Limb (tissue), 2 donors: Measurements from ENCODE around the gene CEP63.
"Not testable (repeated sequence)": the region's sequence is repeated elsewhere in the genome, so short reads cannot be mapped to it uniquely, and the experiment has no call there.

ENCODE experiments used
- DNase-seq, 2 donors: peaks; one replicate each; pipeline ENCODE4 v3.0.0-alpha.2; 2016; ENCODE audit errors: extremely low spot score in 2 of 2

CEP63 gene

GRCh38 chr3:134576426-134576825 lies 90.6 kb downstream of the CEP63 start:
- DNase-seq, result no peak

GRCh38 chr3:134576831-134577230 lies 91.0 kb downstream of the CEP63 start:
- DNase-seq, result no peak

- DNase-seq, result no peak
Observed at GRCh38 chr3:134579141-134579665, 93.3 kb downstream of the CEP63 start.

- no peak for DNase-seq
Observed at GRCh38 chr3:134590766-134591165, 104.9 kb downstream of the CEP63 start.

GRCh38 chr3:134592806-134593205 lies 106.9 kb downstream of the CEP63 start:
- DNase-seq, result no peak

GRCh38 chr3:134594331-134594741 lies 108.5 kb downstream of the CEP63 start:
- DNase-seq, result peak in 1 of 2 donors; percentile 32

- not testable (repeated sequence) for DNase-seq
Observed at GRCh38 chr3:134594986-134595385, 109.1 kb downstream of the CEP63 start.

GRCh38 chr3:134597390-134597970 lies 111.6 kb downstream of the CEP63 start:
- no peak for DNase-seq

GRCh38 chr3:134598763-134599545 lies 113.1 kb downstream of the CEP63 start:
- no peak for DNase-seq

- DNase-seq, result no peak
Observed at GRCh38 chr3:134600206-134600605, 114.3 kb downstream of the CEP63 start.

GRCh38 chr3:134600685-134601463 lies 115.0 kb downstream of the CEP63 start:
- DNase-seq, result peak; percentile 78 to 89

- peak in 1 of 2 donors; percentile 73 for DNase-seq
Observed at GRCh38 chr3:134601539-134602439, 115.9 kb downstream of the CEP63 start.

- no peak for DNase-seq
Observed at GRCh38 chr3:134602440-134602814, 116.6 kb downstream of the CEP63 start.

GRCh38 chr3:134603480-134603879 lies 117.6 kb downstream of the CEP63 start:
- DNase-seq, result no peak

- no peak for DNase-seq
Observed at GRCh38 chr3:134603956-134604355, 118.1 kb downstream of the CEP63 start.

GRCh38 chr3:134605556-134605955 lies 119.7 kb downstream of the CEP63 start:
- no peak for DNase-seq

GRCh38 chr3:134606033-134607025 lies 120.5 kb downstream of the CEP63 start:
- DNase-seq, result no peak

- no peak for DNase-seq
Observed at GRCh38 chr3:134607054-134608022, 121.5 kb downstream of the CEP63 start.
